ENCODE data around the gene TKFC.
A peak's percentile ranks its signal among the peaks of the same experiment; 100 is the strongest.

DNA sequence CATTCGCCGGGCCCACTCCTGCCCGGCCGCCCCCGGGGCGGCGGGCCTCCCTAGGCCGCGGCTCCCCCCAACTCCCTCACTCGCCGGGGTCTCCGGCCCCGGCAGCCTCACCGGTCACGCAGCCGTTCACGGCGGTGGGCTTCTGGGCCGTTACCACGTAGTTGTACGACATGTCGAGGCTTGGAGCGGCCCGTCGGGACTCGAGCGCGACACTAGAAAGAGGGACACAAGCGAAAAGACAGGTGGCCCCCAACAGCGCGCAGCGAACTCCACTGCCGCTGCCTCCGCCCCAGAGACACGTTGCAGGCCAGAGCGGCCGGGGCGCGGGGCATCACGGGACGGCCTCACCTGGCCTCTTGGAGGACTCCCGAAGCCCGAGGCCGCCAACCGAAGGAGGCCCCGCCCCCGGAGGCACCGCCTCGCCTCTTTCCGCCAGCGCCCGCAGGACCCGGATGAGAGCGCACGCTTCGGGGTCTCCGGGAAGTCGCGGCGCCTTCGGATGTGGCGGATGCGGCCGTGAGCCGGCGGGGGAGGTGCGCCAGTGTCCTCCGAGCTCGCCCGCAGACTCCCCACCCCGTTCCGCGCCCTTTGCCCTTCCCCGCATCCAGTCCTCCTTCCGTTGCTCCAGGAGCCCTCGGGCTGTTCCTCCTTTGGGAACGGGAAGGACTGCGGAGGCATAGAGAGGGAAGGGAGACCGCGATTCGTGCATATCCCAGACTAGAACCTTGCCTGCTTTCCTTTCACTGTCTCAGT lies at the start of gene TKFC, which contains the start of gene DDB1:
- TF ChIP-seq, protein P1, sequence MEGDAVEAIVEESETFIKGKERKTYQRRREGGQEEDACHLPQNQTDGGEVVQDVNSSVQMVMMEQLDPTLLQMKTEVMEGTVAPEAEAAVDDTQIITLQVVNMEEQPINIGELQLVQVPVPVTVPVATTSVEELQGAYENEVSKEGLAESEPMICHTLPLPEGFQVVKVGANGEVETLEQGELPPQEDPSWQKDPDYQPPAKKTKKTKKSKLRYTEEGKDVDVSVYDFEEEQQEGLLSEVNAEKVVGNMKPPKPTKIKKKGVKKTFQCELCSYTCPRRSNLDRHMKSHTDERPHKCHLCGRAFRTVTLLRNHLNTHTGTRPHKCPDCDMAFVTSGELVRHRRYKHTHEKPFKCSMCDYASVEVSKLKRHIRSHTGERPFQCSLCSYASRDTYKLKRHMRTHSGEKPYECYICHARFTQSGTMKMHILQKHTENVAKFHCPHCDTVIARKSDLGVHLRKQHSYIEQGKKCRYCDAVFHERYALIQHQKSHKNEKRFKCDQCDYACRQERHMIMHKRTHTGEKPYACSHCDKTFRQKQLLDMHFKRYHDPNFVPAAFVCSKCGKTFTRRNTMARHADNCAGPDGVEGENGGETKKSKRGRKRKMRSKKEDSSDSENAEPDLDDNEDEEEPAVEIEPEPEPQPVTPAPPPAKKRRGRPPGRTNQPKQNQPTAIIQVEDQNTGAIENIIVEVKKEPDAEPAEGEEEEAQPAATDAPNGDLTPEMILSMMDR (IDR thresholded peaks at IDR 0.05) = no peak
- TF ChIP-seq CHD2 (IDR thresholded peaks at IDR 0.05; ENCODE audit: low read length, partially characterized antibody) (peak; percentile 48), NFIC (IDR thresholded peaks at IDR 0.05; ENCODE audit: borderline replicate concordance) (no peak), EP300 (IDR thresholded peaks at IDR 0.05; ENCODE audit: borderline replicate concordance in 1 of 2, low read depth in 1 of 2, low read length in 1 of 2) (no peak), GABPA (IDR thresholded peaks at IDR 0.05; ENCODE audit: low read depth) (peak; percentile 71), FOXM1 (IDR thresholded peaks at IDR 0.05; ENCODE audit: low read depth) (no peak), POLR2AphosphoS5 (IDR thresholded peaks at IDR 0.05; ENCODE audit: low read depth, low read length) (peak; percentile 97), RAD21 (IDR thresholded peaks at IDR 0.05; ENCODE audit: low read length) (no peak), FOSL2 (IDR thresholded peaks at IDR 0.05; ENCODE audit: borderline replicate concordance, low read depth) (no peak), GATA2 (CRISPR knock-in tag; IDR thresholded peaks at IDR 0.05) (no peak), SIN3A (IDR thresholded peaks at IDR 0.05; ENCODE audit: borderline replicate concordance, low read depth, low read length) (peak; percentile 88)
